ENCODE results near the gene UGT1A1. TPM values are rescaled to one million over a fixed set of nuclear protein-coding genes. Genes with fewer than 3 reads are reported as not detected.

The UGT1A1 gene
- total RNA-seq, 1 donor from 2014 or later: not detected

GRCh38 chr2:233798335-233799086, 38.4 kb downstream of the UGT1A1 start:
- Histone ChIP-seq H3K4me1 (no peaks in the 10 kb centered on the region), H3K4me3 (no peak overlapping the region), H3K36me3 (no peaks in the 10 kb centered on the region), H3K27ac (replicated peaks) (no peak overlapping the region), H3K27me3 (ENCODE audit: low read depth) (peaks cover 32% of the 10 kb centered on the region), H3K9me3 (replicated peaks) (no peaks in the 10 kb centered on the region)
- no peak for DNase-seq
- no peak for TF ChIP-seq CTCF (IDR thresholded peaks at IDR 0.05; ENCODE audit: borderline replicate concordance)
- intact Hi-C loops (cut with micrococcal nuclease): no loop called here

- Histone ChIP-seq H3K9me3 (replicated peaks) (no peaks in the 10 kb centered on the region), H3K4me3 (no peak overlapping the region), H3K4me1 (no peaks in the 10 kb centered on the region), H3K36me3 (no peaks in the 10 kb centered on the region), H3K27me3 (ENCODE audit: low read depth) (peaks cover 35% of the 10 kb centered on the region), H3K27ac (replicated peaks) (no peak overlapping the region)
- intact Hi-C loops (cut with micrococcal nuclease): no loop called here
- DNase-seq: no peak
- no peak for TF ChIP-seq CTCF (IDR thresholded peaks at IDR 0.05; ENCODE audit: borderline replicate concordance)
Measured at GRCh38 chr2:233799087-233799665, 39.1 kb downstream of the UGT1A1 start.

GRCh38 chr2:233799716-233800115, 39.6 kb downstream of the UGT1A1 start:
- intact Hi-C loops (cut with micrococcal nuclease): no loop called here
- Histone ChIP-seq H3K4me3 (no peak overlapping the region), H3K27ac (replicated peaks) (no peak overlapping the region), H3K9me3 (replicated peaks) (no peaks in the 10 kb centered on the region), H3K4me1 (no peaks in the 10 kb centered on the region), H3K36me3 (no peaks in the 10 kb centered on the region), H3K27me3 (ENCODE audit: low read depth) (peaks cover 35% of the 10 kb centered on the region)
- TF ChIP-seq CTCF (IDR thresholded peaks at IDR 0.05; ENCODE audit: borderline replicate concordance): no peak
- DNase-seq: no peak

- H3K4me3 ChIP-seq: no peak overlapping the region
- no peak for TF ChIP-seq CTCF (IDR thresholded peaks at IDR 0.05; ENCODE audit: borderline replicate concordance)
- intact Hi-C loops (cut with micrococcal nuclease): no loop called here
- H3K4me1 ChIP-seq: no peaks in the 10 kb centered on the region
- DNase-seq: no peak
- no peaks in the 10 kb centered on the region for H3K36me3 ChIP-seq
- H3K9me3 ChIP-seq (replicated peaks): no peaks in the 10 kb centered on the region
- peaks cover 38% of the 10 kb centered on the region for H3K27me3 ChIP-seq (ENCODE audit: low read depth)
- no peak overlapping the region for H3K27ac ChIP-seq (replicated peaks)
Measured at GRCh38 chr2:233800208-233800607, 40.1 kb downstream of the UGT1A1 start.

- intact Hi-C loops (cut with micrococcal nuclease): no loop called here
- no peak for TF ChIP-seq CTCF (IDR thresholded peaks at IDR 0.05; ENCODE audit: borderline replicate concordance)
- H3K36me3 ChIP-seq: no peaks in the 10 kb centered on the region
- no peaks in the 10 kb centered on the region for H3K9me3 ChIP-seq (replicated peaks)
- H3K4me3 ChIP-seq: no peak overlapping the region
- H3K27me3 ChIP-seq (ENCODE audit: low read depth): peaks cover 38% of the 10 kb centered on the region
- H3K27ac ChIP-seq (replicated peaks): no peak overlapping the region
- no peaks in the 10 kb centered on the region for H3K4me1 ChIP-seq
- DNase-seq: no peak
Measured at GRCh38 chr2:233801357-233802131, 41.5 kb downstream of the UGT1A1 start.

All from left ventricle myocardium inferior (tissue), 1 donor.